WTC11 (cell line): ENCODE data around the gene TCP1. TPM values are rescaled to one million over a fixed set of nuclear protein-coding genes. Genes with fewer than 3 reads are reported as not detected.

Source experiments
- ATAC-seq: fragments of 200-7000 bp; cut with Tn5 transposase; 2 replicates; pipeline ENCODE4 v1.10.0; 2021; ENCODE audit warnings: mild to moderate bottlenecking, moderate library complexity
- CTCF ChIA-PET: fragments of 300-600 bp; sonication (Branson Sonifier 250); formaldehyde crosslinking; loops from one replicate; lab custom pipeline; 2021; ENCODE audit warnings: antibody characterized with exemption; lab: Charles Lee
- POLR2A ChIA-PET: fragments of 350-600 bp; sonication (Branson Sonifier 250); formaldehyde crosslinking; loops from one replicate; lab custom pipeline; 2021; ENCODE audit warnings: antibody characterized with exemption; lab: Charles Lee
- DNase-seq: peaks from one replicate; pipeline ENCODE4 v3.0.0; 2021; ENCODE audit warnings: low spot score
- H3K27ac Mint-ChIP-seq: 2 replicates; pipeline ENCODE4 v1.8.0; 2021; ENCODE audit warnings: mixed read lengths
- H3K27me3 Mint-ChIP-seq: 2 replicates; pipeline ENCODE4 v1.8.0; 2021; ENCODE audit warnings: low read depth, mild to moderate bottlenecking, moderate library complexity, mixed read lengths
- H3K36me3 Mint-ChIP-seq: 2 replicates; pipeline ENCODE4 v1.8.0; 2021; ENCODE audit warnings: mixed read lengths
- H3K4me1 Mint-ChIP-seq: 2 replicates; pipeline ENCODE4 v1.8.0; 2022; ENCODE audit warnings: mixed read lengths
- H3K4me3 Mint-ChIP-seq: 2 replicates; pipeline ENCODE4 v1.8.0; 2021; ENCODE audit warnings: mild to moderate bottlenecking, moderate library complexity, mixed read lengths
- H3K9me3 Mint-ChIP-seq: 2 replicates; pipeline ENCODE4 v1.8.0; 2021; ENCODE audit warnings: mixed read lengths
- CBFB ChIP-seq: sonication (generic); formaldehyde crosslinking; IDR thresholded peaks from 2 replicates; pipeline ENCODE4 v1.8.1; 2022; ENCODE audit warnings: mild to moderate bottlenecking, low read depth, missing genetic modification reagents
- CREM ChIP-seq: sonication (generic); formaldehyde crosslinking; IDR thresholded peaks from 2 replicates; pipeline ENCODE4 v1.8.1; 2022; ENCODE audit warnings: mild to moderate bottlenecking, missing genetic modification reagents, moderate library complexity
- E2F5 ChIP-seq: sonication (generic); formaldehyde crosslinking; IDR thresholded peaks from 2 replicates; pipeline ENCODE4 v1.8.1; 2022; ENCODE audit warnings: mild to moderate bottlenecking, moderate library complexity, missing genetic modification reagents
- GABPB1 ChIP-seq: sonication (generic); formaldehyde crosslinking; IDR thresholded peaks from 2 replicates; pipeline ENCODE4 v1.8.1; 2023; ENCODE audit warnings: mild to moderate bottlenecking, missing genetic modification reagents
- GRHL2 ChIP-seq: fragments of 250-450 bp; sonication (Bioruptor Pico); IDR thresholded peaks from 2 replicates; pipeline ENCODE4 v1.8.0; 2022; ENCODE audit warnings: mild to moderate bottlenecking, moderate library complexity; ENCODE audit not compliant: insufficient replicate concordance, severe bottlenecking
- MXD4 ChIP-seq: fragments of 250-450 bp; sonication (Bioruptor Pico); IDR thresholded peaks from 2 replicates; pipeline ENCODE4 v1.8.0; 2021; ENCODE audit warnings: mild to moderate bottlenecking, moderate library complexity, borderline replicate concordance
- NFATC4 ChIP-seq: fragments of 250-450 bp; sonication (Bioruptor Pico); IDR thresholded peaks from 2 replicates; pipeline ENCODE4 v1.9.0; 2021; ENCODE audit warnings: mild to moderate bottlenecking
- NFE2L1 ChIP-seq: sonication (generic); formaldehyde crosslinking; IDR thresholded peaks from 2 replicates; pipeline ENCODE4 v1.8.1; 2023; ENCODE audit warnings: missing genetic modification reagents
- PREB ChIP-seq: sonication (generic); formaldehyde crosslinking; IDR thresholded peaks from 2 replicates; pipeline ENCODE4 v1.8.1; 2022; ENCODE audit warnings: mild to moderate bottlenecking, missing genetic modification reagents, moderate library complexity, borderline replicate concordance
- RELA ChIP-seq: sonication (generic); formaldehyde crosslinking; IDR thresholded peaks from 2 replicates; pipeline ENCODE4 v1.8.1; 2022; ENCODE audit warnings: missing genetic modification reagents, mild to moderate bottlenecking, borderline replicate concordance
- RORB ChIP-seq: fragments of 250-450 bp; sonication (Bioruptor Pico); IDR thresholded peaks from 2 replicates; pipeline ENCODE4 v1.9.0; 2021; ENCODE audit warnings: mild to moderate bottlenecking
- STAT6 ChIP-seq: sonication (generic); formaldehyde crosslinking; conservative IDR thresholded peaks from 2 replicates; pipeline ENCODE4 v1.8.1; 2023; ENCODE audit warnings: mild to moderate bottlenecking, low read depth, missing genetic modification reagents, moderate library complexity
- USF2 ChIP-seq: sonication (generic); formaldehyde crosslinking; IDR thresholded peaks from 2 replicates; pipeline ENCODE4 v1.8.1; 2023; ENCODE audit warnings: mild to moderate bottlenecking, missing genetic modification reagents, moderate library complexity
- ZNF396 ChIP-seq: fragments of 250-450 bp; sonication (Bioruptor Pico); IDR thresholded peaks from 2 replicates; pipeline ENCODE4 v1.8.0; 2021; ENCODE audit warnings: mild to moderate bottlenecking, moderate library complexity, borderline replicate concordance
- total RNA-seq: library from RNA; stranded (reverse); gene quantifications from 3 replicates; pipeline ENCODE4 v1.2.3, GENCODE V29; 2021
- TF ChIP-seq, protein P1 (sequence below): fragments of 250-450 bp; sonication (Bioruptor Pico); conservative IDR thresholded peaks from 2 replicates; pipeline ENCODE4 v1.9.0; 2021; ENCODE audit warnings: mild to moderate bottlenecking

The TCP1 gene
- total RNA-seq, 1 experiment from 2014 or later = 388 TPM

- ATAC-seq = no peak
- no peak for DNase-seq
- ChIA-PET CTCF (no interaction called here), POLR2A (no interaction called here)
- H3K4me1 Mint-ChIP-seq = peaks cover 26% of the 10 kb centered on the region
- H3K4me3 Mint-ChIP-seq = no peak overlapping the region
- H3K27me3 Mint-ChIP-seq = no peaks in the 10 kb centered on the region
- H3K36me3 Mint-ChIP-seq = no peaks in the 10 kb centered on the region
- TF ChIP-seq ZNF396 (CRISPR knock-in tag) (no peak), E2F5 (CRISPR knock-in tag) (no peak), GRHL2 (CRISPR knock-in tag) (no peak), RORB (CRISPR knock-in tag) (no peak), NFE2L1 (no peak)
- TF ChIP-seq, protein P1, sequence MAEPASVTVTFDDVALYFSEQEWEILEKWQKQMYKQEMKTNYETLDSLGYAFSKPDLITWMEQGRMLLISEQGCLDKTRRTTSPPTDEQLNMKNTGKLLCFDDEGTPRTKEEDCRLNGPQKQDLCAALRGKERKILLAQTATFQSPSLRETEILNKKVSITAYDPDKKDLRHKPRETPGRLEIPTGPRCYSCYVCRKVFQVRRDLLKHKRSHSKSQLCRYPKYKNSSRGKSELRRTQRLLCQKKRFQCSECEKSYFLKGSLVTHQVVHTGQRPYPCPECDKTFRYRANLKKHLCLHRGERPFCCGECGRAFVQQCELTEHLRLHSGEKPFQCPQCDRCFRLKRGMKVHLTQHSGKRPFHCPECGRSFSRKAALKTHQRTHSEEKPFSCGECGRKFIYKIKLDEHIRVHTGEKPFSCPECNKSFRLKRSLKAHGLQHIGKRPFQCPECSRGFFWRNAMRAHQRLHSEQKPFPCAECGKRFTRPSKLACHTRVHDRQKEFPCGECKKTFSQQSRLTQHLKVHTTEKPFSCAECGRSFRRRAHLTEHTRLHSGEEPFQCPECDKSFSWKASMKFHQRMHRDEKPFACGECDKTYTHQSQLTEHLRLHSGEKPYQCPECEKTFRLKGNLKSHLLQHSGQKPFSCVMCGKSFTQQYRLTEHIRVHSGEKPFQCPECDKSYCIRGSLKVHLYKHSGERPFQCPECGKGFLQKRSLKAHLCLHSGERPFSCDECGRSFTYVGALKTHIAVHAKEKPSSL (CRISPR knock-in tag) = no peak
- H3K27ac Mint-ChIP-seq = no peak overlapping the region
- H3K9me3 Mint-ChIP-seq = no peaks in the 10 kb centered on the region
Observed at GRCh38 chr6:159813781-159814180, 24.4 kb upstream of the TCP1 start.

DNA sequence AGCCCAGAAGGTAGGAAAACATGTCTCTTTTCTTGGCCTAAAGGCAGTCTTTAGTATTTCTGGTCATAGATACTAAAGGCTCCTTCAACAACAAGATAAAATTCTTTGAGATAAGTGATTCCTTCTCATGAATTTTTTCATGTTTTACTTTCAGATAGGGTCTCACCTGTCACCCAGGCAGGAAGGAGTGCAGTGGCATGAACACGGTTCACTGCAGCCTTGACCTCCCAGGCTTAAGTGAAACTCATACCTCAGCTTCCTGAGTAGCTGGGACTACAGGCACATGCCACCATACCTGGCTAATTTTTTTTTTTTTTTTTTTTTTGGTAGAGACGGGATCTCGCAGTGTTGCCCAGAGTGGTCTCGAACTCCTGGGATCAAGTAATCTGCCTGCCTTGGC lies 19.7 kb upstream of the TCP1 start:
- CTCF ChIA-PET = interaction anchor here (0.7 kb wide), 1 partner anchor 11 kb away, joined by 3 read pairs; no protein-coding TSS in a partner anchor
- Mint-ChIP-seq H3K9me3 (no peaks in the 10 kb centered on the region), H3K36me3 (no peaks in the 10 kb centered on the region), H3K4me3 (no peak overlapping the region), H3K4me1 (peaks cover 27% of the 10 kb centered on the region), H3K27me3 (no peaks in the 10 kb centered on the region), H3K27ac (no peak overlapping the region)
- no peak for DNase-seq
- TF ChIP-seq GRHL2 (CRISPR knock-in tag) = no peak
- TF ChIP-seq PREB (CRISPR knock-in tag) = no peak
- no peak for TF ChIP-seq USF2 (CRISPR knock-in tag)
- no peak for TF ChIP-seq RELA (CRISPR knock-in tag)
- TF ChIP-seq NFATC4 (CRISPR knock-in tag) = no peak
- no peak for TF ChIP-seq GABPB1 (CRISPR knock-in tag)
- TF ChIP-seq CREM (CRISPR knock-in tag) = no peak
- TF ChIP-seq MXD4 (CRISPR knock-in tag) = no peak
- TF ChIP-seq CBFB (CRISPR knock-in tag) = no peak
- TF ChIP-seq STAT6 (CRISPR knock-in tag) = no peak
- POLR2A ChIA-PET = interaction anchor here (1.0 kb wide), 1 partner anchor 11 kb away, joined by 4 read pairs; no protein-coding TSS in a partner anchor
- no peak for ATAC-seq
